Erythroblast (primary cell): Measurements from ENCODE around the gene COX7A2L.

Experiments
- GATA1 ChIP-seq: IDR thresholded peaks from 2 replicates; pipeline ENCODE4 v1.6.1; 2011; ENCODE audit warnings: low read depth, mild to moderate bottlenecking, control low read depth, low read length, moderate library complexity
- POLR2A ChIP-seq: IDR thresholded peaks from 2 replicates; pipeline ENCODE4 v1.6.1; 2011; ENCODE audit warnings: mild to moderate bottlenecking, low read length

- TF ChIP-seq POLR2A (no peak), GATA1 (no peak)
Measured at GRCh38 chr2:42312106-42312505, 48.9 kb downstream of the COX7A2L start.
